ENCODE results near the gene CASZ1. TPM values are rescaled to one million over a fixed set of nuclear protein-coding genes. Genes with fewer than 3 reads are reported as not detected.

Gene CASZ1
- total RNA-seq, 4 donors from 2014 or later, result 13.1 to 33.7 (median 20.9) TPM

DNA sequence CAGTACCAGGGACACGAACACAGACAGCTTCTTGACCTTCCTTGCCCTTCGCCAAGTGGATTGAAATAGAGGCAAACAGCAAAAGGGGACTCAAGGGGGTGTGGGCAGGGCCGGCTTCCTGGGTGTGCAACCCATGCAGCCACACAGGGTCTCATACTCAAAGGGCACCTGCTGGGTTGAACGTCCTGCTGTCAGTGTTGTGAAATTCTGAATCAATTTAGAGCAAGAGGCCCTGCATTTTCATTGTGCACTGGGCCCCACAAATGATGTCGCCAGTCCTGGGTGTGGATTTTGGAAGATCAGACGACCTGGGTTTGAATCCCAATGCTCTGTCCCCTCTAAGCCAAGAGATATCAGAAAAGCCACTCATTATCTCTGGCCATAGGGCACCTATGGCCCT lies 51.1 kb downstream of the CASZ1 start:
- no peak overlapping the region for H3K4me3 ChIP-seq
- DNase-seq, result no peak
- 62% methylated on average over 5 of the region's 6 CpGs; no CpG with 5 or more reads in 1 of the 2 donors for WGBS, 2 donors
- peaks cover 0 to 36% (median 0%) of the 10 kb centered on the region in 3 donors for H3K4me1 ChIP-seq
- TF ChIP-seq POLR2A (IDR thresholded peaks at IDR 0.05), result no peak
- TF ChIP-seq, protein P1, sequence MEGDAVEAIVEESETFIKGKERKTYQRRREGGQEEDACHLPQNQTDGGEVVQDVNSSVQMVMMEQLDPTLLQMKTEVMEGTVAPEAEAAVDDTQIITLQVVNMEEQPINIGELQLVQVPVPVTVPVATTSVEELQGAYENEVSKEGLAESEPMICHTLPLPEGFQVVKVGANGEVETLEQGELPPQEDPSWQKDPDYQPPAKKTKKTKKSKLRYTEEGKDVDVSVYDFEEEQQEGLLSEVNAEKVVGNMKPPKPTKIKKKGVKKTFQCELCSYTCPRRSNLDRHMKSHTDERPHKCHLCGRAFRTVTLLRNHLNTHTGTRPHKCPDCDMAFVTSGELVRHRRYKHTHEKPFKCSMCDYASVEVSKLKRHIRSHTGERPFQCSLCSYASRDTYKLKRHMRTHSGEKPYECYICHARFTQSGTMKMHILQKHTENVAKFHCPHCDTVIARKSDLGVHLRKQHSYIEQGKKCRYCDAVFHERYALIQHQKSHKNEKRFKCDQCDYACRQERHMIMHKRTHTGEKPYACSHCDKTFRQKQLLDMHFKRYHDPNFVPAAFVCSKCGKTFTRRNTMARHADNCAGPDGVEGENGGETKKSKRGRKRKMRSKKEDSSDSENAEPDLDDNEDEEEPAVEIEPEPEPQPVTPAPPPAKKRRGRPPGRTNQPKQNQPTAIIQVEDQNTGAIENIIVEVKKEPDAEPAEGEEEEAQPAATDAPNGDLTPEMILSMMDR (IDR thresholded peaks at IDR 0.05), result no peak
- H3K27me3 ChIP-seq, result no peaks in the 10 kb centered on the region
- intact Hi-C loops (cut with DNase I), result no loop called here
- H3K27ac ChIP-seq, result peak overlapping the region in 2 of 4 donors; percentile 33 to 52
- H3K36me3 ChIP-seq, result peaks cover 0 to 29% (median 0%) of the 10 kb centered on the region in 3 donors
- H3K9me3 ChIP-seq, result no peaks in the 10 kb centered on the region

DNA sequence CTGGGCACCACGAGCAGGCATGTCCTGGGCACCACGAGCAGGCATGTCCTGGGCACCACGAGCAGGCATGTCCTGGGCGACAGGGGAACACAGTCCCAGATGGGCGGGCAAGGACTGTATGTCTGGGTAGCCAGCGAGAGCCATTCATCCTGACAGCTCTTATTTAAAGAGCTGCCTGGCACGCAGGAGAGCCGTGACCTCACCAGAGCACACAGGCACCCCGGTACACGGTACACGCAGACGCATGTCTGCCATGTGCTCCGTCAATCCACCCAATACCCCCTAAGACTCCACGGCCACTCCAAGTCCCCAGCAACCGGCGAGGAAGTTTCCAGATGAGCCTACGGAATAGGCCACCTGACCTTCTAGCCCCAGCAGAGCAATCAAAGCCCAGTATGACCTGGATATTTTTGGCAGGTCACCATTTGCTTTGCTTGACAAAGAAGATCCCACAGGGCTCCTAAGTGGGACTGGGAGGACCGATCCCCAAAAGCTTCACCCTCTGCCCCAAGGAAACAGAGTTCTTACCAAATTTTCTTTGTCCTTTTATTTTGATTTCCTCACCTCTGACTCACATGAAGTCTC lies 51.7 kb downstream of the CASZ1 start:
- Histone ChIP-seq H3K4me1 (peaks cover 0 to 29% (median 0%) of the 10 kb centered on the region in 3 donors), H3K9me3 (no peaks in the 10 kb centered on the region), H3K4me3 (no peak overlapping the region), H3K36me3 (peaks cover 0 to 34% (median 0%) of the 10 kb centered on the region in 3 donors), H3K27ac (peak overlapping the region in 2 of 4 donors; percentile 49 to 52), H3K27me3 (no peaks in the 10 kb centered on the region)
- DNase-seq, result no peak
- TF ChIP-seq POLR2A (IDR thresholded peaks at IDR 0.05), result no peak
- intact Hi-C loops (cut with DNase I), result no loop called here
- 27 to 78% methylated on average over 9 to 11 of the region's 18 CpGs for WGBS, 2 donors

GRCh38 chr1:10744029-10744428 lies 52.4 kb downstream of the CASZ1 start:
- peaks cover 0 to 28% (median 0%) of the 10 kb centered on the region in 3 donors for H3K4me1 ChIP-seq

DNA sequence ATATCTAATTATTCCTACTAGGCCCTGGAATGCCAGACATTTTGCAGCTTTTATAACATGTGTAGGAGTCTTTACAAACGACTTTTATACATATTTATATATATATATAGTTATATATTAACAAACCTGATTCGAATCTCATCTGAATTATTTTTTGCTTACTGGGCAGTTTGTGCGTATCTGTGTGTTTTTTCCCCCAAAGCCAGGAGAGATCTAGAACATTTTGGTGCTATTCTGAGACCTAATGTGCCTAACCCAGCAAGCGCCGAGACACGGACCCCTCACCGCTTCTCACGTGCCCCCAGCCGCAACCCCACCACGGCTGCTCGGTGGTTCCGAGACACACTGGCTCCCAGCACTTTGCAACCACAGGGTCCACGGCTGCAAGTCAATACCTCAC lies 54.8 kb downstream of the CASZ1 start:
- WGBS, 2 donors, result 81 to 88% methylated on average over 13 of the region's 13 CpGs
- DNase-seq, result no peak
- no peaks in the 10 kb centered on the region for H3K27me3 ChIP-seq
- H3K27ac ChIP-seq, result no peak overlapping the region
- no peak for TF ChIP-seq POLR2A (IDR thresholded peaks at IDR 0.05)
- TF ChIP-seq, protein P1 (IDR thresholded peaks at IDR 0.05), result no peak
- intact Hi-C loops (cut with DNase I), result no loop called here
- no peaks in the 10 kb centered on the region for H3K9me3 ChIP-seq
- no peak overlapping the region for H3K4me3 ChIP-seq
- peaks cover 17 to 46% (median 20%) of the 10 kb centered on the region in 3 donors for H3K4me1 ChIP-seq
- peaks cover 0 to 13% (median 0%) of the 10 kb centered on the region in 3 donors for H3K36me3 ChIP-seq

More at GRCh38 chr1:10744029-10744428, 52.4 kb downstream of the CASZ1 start:
- TF ChIP-seq POLR2A (IDR thresholded peaks at IDR 0.05), result no peak
- TF ChIP-seq, protein P1 (IDR thresholded peaks at IDR 0.05), result no peak
- H3K27ac ChIP-seq, result peak overlapping the region in 3 of 4 donors; percentile 7 to 27 (median 16)
- 24 to 60% methylated on average over 2 to 5 of the region's 11 CpGs for WGBS, 2 donors
- H3K9me3 ChIP-seq, result no peaks in the 10 kb centered on the region
- H3K27me3 ChIP-seq, result no peaks in the 10 kb centered on the region
- intact Hi-C loops (cut with DNase I), result no loop called here
- H3K4me3 ChIP-seq, result no peak overlapping the region
- DNase-seq, result no peak
- peaks cover 0 to 33% (median 0%) of the 10 kb centered on the region in 3 donors for H3K36me3 ChIP-seq

- DNase-seq, result no peak
- Histone ChIP-seq H3K4me1 (peaks cover 17 to 50% (median 25%) of the 10 kb centered on the region in 3 donors), H3K9me3 (no peaks in the 10 kb centered on the region), H3K4me3 (no peak overlapping the region), H3K27ac (no peak overlapping the region), H3K36me3 (peaks cover 0 to 13% (median 0%) of the 10 kb centered on the region in 3 donors), H3K27me3 (no peaks in the 10 kb centered on the region)
- TF ChIP-seq POLR2A (IDR thresholded peaks at IDR 0.05), result no peak
- TF ChIP-seq, protein P1 (IDR thresholded peaks at IDR 0.05), result no peak
- intact Hi-C loops (cut with DNase I), result no loop called here
- WGBS, 2 donors, result 93 to 100% methylated on average over 1 to 2 of the region's 6 CpGs
These were observed 56.3 kb downstream of the CASZ1 start for GRCh38 chr1:10740123-10740522.

All from esophagus squamous epithelium (tissue), 5 donors.